OCI-LY3 (cell line): ENCODE results near the gene CSTB.

Experiments used
- H2AFZ ChIP-seq: fragments of 200-600, 300-600 bp; shearing (Covaris generic); 2 replicates; pipeline ENCODE4 v1.6.0; 2014; ENCODE audit warnings: antibody characterized with exemption, low read depth, low read length
- H3K27ac ChIP-seq: fragments of 200-600, 300-600 bp; sonication (generic); 2 replicates; pipeline ENCODE4 v1.5.1; 2014; ENCODE audit warnings: mild to moderate bottlenecking, low read length, moderate library complexity, mixed read lengths
- H3K27me3 ChIP-seq: fragments of 200-600, 300-600 bp; sonication (generic); 2 replicates; pipeline ENCODE4 v1.6.1; 2014; ENCODE audit warnings: low read depth, low read length, mixed read lengths
- H3K36me3 ChIP-seq: fragments of 200-600, 300-600 bp; sonication (generic); replicated peaks from 2 replicates; pipeline ENCODE3; 2014; ENCODE audit warnings: low read depth, low read length, mixed read lengths
- H3K4me1 ChIP-seq: fragments of 300-600, 200-600 bp; sonication (generic); 2 replicates; pipeline ENCODE4 v1.6.1; 2014; ENCODE audit warnings: low read length, mixed read lengths
- H3K4me2 ChIP-seq: fragments of 200-600, 300-600 bp; sonication (generic); 2 replicates; pipeline ENCODE4 v1.6.1; 2014; ENCODE audit warnings: low read length, mixed read lengths
- H3K4me3 ChIP-seq: fragments of 300-600, 200-600 bp; sonication (generic); 2 replicates; pipeline ENCODE4 v1.5.1; 2014; ENCODE audit warnings: antibody characterized with exemption, mild to moderate bottlenecking, low read length, moderate library complexity
- H3K79me2 ChIP-seq: fragments of 300-600, 200-600 bp; shearing (Covaris generic); 2 replicates; pipeline ENCODE4 v1.6.1; 2014; ENCODE audit warnings: mild to moderate bottlenecking, low read length, mixed read lengths
- H3K9ac ChIP-seq: fragments of 300-600, 200-600 bp; shearing (Covaris generic); 2 replicates; pipeline ENCODE4 v1.6.0; 2014; ENCODE audit warnings: mild to moderate bottlenecking, low read length, moderate library complexity
- H3K9me3 ChIP-seq: fragments of 200-600, 300-600 bp; shearing (Covaris generic); 2 replicates; pipeline ENCODE4 v1.6.1; 2014; ENCODE audit warnings: low read length, mixed read lengths; ENCODE audit not compliant: insufficient read depth
- H4K20me1 ChIP-seq: fragments of 200-600, 300-600 bp; sonication (generic); 2 replicates; pipeline ENCODE4 v1.6.1; 2016; ENCODE audit warnings: low read length, mixed read lengths; ENCODE audit not compliant: insufficient read depth
- EZH2phosphoT487 ChIP-seq: fragments of 200-600 bp; shearing (Covaris generic); IDR thresholded peaks from 2 replicates; pipeline ENCODE4 v1.6.1; 2018; ENCODE audit warnings: antibody characterized with exemption, mixed run types, low read depth
- TF ChIP-seq, protein P1 (sequence below): fragments of 200-600, 300-600 bp; sonication (generic); IDR thresholded peaks from 2 replicates; pipeline ENCODE4 v1.5.1; 2014; ENCODE audit warnings: antibody characterized with exemption, low read length, low read depth

CSTB gene

DNA sequence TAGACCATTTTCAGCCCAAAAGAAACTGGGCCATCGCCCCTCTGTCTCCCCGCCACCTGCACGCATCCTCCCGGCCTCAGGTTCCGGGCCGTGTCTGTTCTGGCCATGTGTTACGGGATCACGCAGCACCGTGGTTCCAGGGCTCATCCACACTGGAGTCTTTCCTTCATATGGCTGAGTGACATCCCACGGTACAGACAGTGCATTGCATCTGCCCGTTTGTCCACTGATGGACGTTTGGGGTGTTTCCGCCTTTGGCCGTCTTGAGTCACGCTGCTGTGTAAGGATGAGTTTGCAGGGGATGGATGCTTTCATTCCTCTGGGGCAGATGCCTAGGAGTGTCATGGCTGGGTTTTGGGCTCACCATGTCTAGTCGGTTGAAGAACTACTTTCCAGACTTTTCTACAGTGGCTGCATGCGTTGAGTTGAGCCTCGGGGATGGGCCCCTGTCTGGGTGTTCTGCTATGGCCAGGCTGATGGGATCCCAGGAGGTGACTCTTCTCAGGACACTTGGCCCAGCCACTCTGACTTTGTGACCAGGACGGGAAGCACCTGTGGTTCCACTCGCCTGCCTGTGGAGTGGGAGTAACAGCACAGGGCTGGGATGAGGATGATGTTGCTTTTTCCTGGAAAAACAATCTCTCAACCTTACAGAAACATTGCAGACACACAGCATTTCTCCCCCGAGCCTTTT lies 30.1 kb upstream of the CSTB start:
- Histone ChIP-seq H2AFZ (no peak overlapping the region), H3K27me3 (no peaks in the 10 kb centered on the region), H3K9me3 (peaks cover 10% of the 10 kb centered on the region; the same call in 1 of the 2 replicates), H3K27ac (peak overlapping the region; percentile 89), H3K4me3 (peak overlapping the region; percentile 11; the same call in 1 of the 2 replicates), H3K4me1 (peaks cover 55% of the 10 kb centered on the region), H3K79me2 (peaks cover 8% of the 10 kb centered on the region), H4K20me1 (no peaks in the 10 kb centered on the region), H3K9ac (no peak overlapping the region), H3K4me2 (peak overlapping the region; percentile 45), H3K36me3 (peaks cover 36% of the 10 kb centered on the region)
- TF ChIP-seq, protein P1, sequence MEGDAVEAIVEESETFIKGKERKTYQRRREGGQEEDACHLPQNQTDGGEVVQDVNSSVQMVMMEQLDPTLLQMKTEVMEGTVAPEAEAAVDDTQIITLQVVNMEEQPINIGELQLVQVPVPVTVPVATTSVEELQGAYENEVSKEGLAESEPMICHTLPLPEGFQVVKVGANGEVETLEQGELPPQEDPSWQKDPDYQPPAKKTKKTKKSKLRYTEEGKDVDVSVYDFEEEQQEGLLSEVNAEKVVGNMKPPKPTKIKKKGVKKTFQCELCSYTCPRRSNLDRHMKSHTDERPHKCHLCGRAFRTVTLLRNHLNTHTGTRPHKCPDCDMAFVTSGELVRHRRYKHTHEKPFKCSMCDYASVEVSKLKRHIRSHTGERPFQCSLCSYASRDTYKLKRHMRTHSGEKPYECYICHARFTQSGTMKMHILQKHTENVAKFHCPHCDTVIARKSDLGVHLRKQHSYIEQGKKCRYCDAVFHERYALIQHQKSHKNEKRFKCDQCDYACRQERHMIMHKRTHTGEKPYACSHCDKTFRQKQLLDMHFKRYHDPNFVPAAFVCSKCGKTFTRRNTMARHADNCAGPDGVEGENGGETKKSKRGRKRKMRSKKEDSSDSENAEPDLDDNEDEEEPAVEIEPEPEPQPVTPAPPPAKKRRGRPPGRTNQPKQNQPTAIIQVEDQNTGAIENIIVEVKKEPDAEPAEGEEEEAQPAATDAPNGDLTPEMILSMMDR: no peak
- TF ChIP-seq EZH2phosphoT487: no peak

DNA sequence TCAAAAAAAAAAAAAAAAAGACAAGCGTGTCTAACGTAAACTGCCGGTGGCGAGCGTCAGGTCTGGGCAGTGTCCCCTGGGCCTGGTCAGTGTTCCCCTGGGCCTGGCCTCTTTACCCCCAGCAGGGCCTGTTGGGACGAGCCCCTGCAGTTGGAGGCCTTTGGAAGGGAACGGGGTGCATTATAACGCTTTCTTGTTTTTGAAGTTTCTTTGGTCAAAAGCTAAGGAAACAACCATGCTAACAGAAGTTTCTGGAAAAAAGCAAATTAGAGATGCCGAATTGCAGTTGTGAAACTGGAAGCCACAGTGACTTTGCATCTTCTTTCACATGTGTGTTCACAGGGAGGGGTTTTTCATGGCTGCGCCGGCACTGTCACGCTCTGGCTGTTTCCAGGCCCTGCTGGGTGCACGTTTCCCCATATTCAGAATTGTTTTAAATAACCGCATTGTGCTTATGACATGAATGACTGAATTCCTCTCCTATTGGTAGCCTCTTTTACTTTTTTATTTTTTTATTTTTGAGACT lies 29.2 kb upstream of the CSTB start:
- H3K4me1 ChIP-seq: peaks cover 48% of the 10 kb centered on the region
- H3K4me3 ChIP-seq: peak overlapping the region; percentile 14; the same call in 1 of the 2 replicates
- H3K9me3 ChIP-seq: peaks cover 10% of the 10 kb centered on the region; the same call in 1 of the 2 replicates
- peak overlapping the region; percentile 89 for H3K27ac ChIP-seq
- H3K9ac ChIP-seq: peak overlapping the region; percentile 9; the same call in 1 of the 2 replicates
- H3K4me2 ChIP-seq: peak overlapping the region; percentile 57
- no peak overlapping the region for H2AFZ ChIP-seq
- peaks cover 43% of the 10 kb centered on the region for H3K36me3 ChIP-seq
- H3K79me2 ChIP-seq: peaks cover 8% of the 10 kb centered on the region
- no peak for TF ChIP-seq EZH2phosphoT487
- TF ChIP-seq, protein P1: no peak
- H3K27me3 ChIP-seq: no peaks in the 10 kb centered on the region
- no peaks in the 10 kb centered on the region for H4K20me1 ChIP-seq

DNA sequence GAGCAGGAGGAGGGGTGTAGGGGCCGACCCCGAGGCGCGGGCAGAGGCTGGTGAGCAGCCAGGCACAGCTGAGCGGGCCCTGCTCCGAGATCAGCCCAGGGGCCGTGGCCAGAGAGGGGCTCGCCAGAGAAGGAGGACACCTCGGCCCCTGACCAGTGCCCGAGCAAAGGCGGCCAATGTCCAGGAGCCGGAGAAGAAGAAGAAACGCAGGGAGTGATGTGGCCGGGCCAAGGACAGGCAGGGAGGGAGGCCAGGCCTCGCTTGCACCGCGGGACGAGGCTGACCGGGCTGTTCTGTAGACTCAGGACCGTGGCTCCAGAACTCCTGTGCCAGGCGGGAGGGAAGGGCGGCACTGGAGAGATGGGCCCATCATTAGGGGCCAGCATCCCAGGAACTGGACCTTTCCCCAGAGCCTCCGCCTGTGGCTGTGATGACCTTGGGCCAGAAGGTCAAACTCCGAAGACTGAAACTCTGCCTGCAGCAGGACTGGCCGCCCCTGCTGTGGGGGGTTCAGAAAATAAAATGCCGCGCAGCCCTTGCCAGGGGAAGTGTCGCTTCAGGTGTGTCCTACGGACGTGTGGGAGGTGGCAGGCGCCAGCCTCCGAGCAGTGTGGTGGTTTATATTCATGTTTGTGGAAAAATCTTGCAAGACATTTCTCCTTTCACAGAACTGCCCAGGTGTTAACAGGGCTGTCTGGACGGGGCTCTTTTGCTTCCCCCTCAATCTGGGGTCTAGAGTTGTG lies 27.6 kb upstream of the CSTB start:
- Histone ChIP-seq H3K27me3 (no peaks in the 10 kb centered on the region), H3K4me2 (no peak overlapping the region), H3K27ac (no peak overlapping the region), H3K4me1 (peaks cover 32% of the 10 kb centered on the region), H3K79me2 (peaks cover 8% of the 10 kb centered on the region), H3K36me3 (peaks cover 46% of the 10 kb centered on the region), H3K4me3 (no peak overlapping the region), H2AFZ (no peak overlapping the region), H3K9me3 (peaks cover 10% of the 10 kb centered on the region; the same call in 1 of the 2 replicates), H4K20me1 (no peaks in the 10 kb centered on the region), H3K9ac (no peak overlapping the region)
- TF ChIP-seq EZH2phosphoT487: no peak
- TF ChIP-seq, protein P1: no peak
